ENCODE data around the gene XBP1.
A peak's percentile ranks its signal among the peaks of the same experiment; 100 is the strongest.
"Not testable (repeated sequence)": the region's sequence is repeated elsewhere in the genome, so short reads cannot be mapped to it uniquely, and the experiment has no call there.

XBP1 gene

GRCh38 chr22:28800308-28801041, at the start of gene XBP1:
Gene XBP1, minus strand, starts transcription at chr22:28800569.
- peak; percentile 92 for DNase-seq

GRCh38 chr22:28846994-28847393, 46.6 kb upstream of the XBP1 start:
- DNase-seq: no peak

- DNase-seq: not testable (repeated sequence)
These were observed 43.9 kb upstream of the XBP1 start for GRCh38 chr22:28844277-28844676.

GRCh38 chr22:28843633-28844032, 43.3 kb upstream of the XBP1 start:
- DNase-seq: no peak

GRCh38 chr22:28841111-28841510, 40.7 kb upstream of the XBP1 start:
- no peak for DNase-seq

- DNase-seq: no peak
These were observed 38.6 kb upstream of the XBP1 start for GRCh38 chr22:28838971-28839370.

GRCh38 chr22:28837640-28838039, 37.3 kb upstream of the XBP1 start:
- DNase-seq: no peak

GRCh38 chr22:28835630-28836189, 35.3 kb upstream of the XBP1 start:
- no peak for DNase-seq

GRCh38 chr22:28833276-28833923, 33.0 kb upstream of the XBP1 start:
- DNase-seq: no peak

GRCh38 chr22:28832731-28833130, 32.4 kb upstream of the XBP1 start:
- DNase-seq: no peak

- DNase-seq: no peak
These were observed 31.0 kb upstream of the XBP1 start for GRCh38 chr22:28831140-28832072.

- DNase-seq: no peak
These were observed 30.1 kb upstream of the XBP1 start for GRCh38 chr22:28830441-28830840.

- peak; percentile 81 for DNase-seq
These were observed 29.2 kb upstream of the XBP1 start for GRCh38 chr22:28829358-28830181.

- no peak for DNase-seq
These were observed 26.6 kb upstream of the XBP1 start for GRCh38 chr22:28826921-28827320.

- not testable (repeated sequence) for DNase-seq
These were observed 26.1 kb upstream of the XBP1 start for GRCh38 chr22:28826430-28826829.

- not testable (repeated sequence) for DNase-seq
These were observed 24.1 kb upstream of the XBP1 start for GRCh38 chr22:28824455-28824854.

- DNase-seq: no peak
These were observed 22.7 kb upstream of the XBP1 start for GRCh38 chr22:28822930-28823551.

- DNase-seq: no peak
These were observed 21.1 kb upstream of the XBP1 start for GRCh38 chr22:28821452-28821851.

GRCh38 chr22:28820885-28821284, 20.5 kb upstream of the XBP1 start:
- DNase-seq: no peak

GRCh38 chr22:28819253-28820096, 19.1 kb upstream of the XBP1 start:
- DNase-seq: no peak
